Measurements from ENCODE around the gene CDH13. TPM values are rescaled to one million over a fixed set of nuclear protein-coding genes. Genes with fewer than 3 reads are reported as not detected.

The CDH13 gene
- total RNA-seq, 2 experiments from 2014 or later = not detected

- no TSS peak for BruUV-seq (replicated peaks)
- DNase-seq (ENCODE audit: low spot score) = no peak
- Histone ChIP-seq H2AFZ (ENCODE audit: low read length) (no peak overlapping the region), H3K9me2 (ENCODE audit: insufficient read depth, low read length) (no peaks in the 10 kb centered on the region), H3K4me2 (ENCODE audit: low read length) (no peak overlapping the region), H3K4me1 (ENCODE audit: insufficient read depth, low read length, poor library complexity, severe bottlenecking) (no peaks in the 10 kb centered on the region), H3K4me3 (ENCODE audit: low read depth, low read length, poor library complexity, severe bottlenecking) (no peak overlapping the region), H3K79me2 (ENCODE audit: insufficient read depth, low read depth, low read length) (no peaks in the 10 kb centered on the region), H4K20me1 (ENCODE audit: insufficient read depth, low read length) (no peaks in the 10 kb centered on the region), H3K9me3 (ENCODE audit: low read length) (no peaks in the 10 kb centered on the region), H3K36me3 (ENCODE audit: insufficient read depth, low read length) (no peaks in the 10 kb centered on the region), H3K27ac (ENCODE audit: low read depth, low read length, poor library complexity, severe bottlenecking) (no peak overlapping the region)
- ChIA-PET POLR2A (no interaction called here), CTCF (ENCODE audit: unreplicated experiment) (no interaction called here)
- no peak for TF ChIP-seq EZH2phosphoT487 (IDR thresholded peaks at IDR 0.05; ENCODE audit: borderline replicate concordance, low read depth, low read length)
- no peak for TF ChIP-seq CTCF (conservative IDR thresholded peaks at IDR 0.05; ENCODE audit: low read length)
- intact Hi-C loops (cut with micrococcal nuclease; ENCODE audit: unreplicated experiment) = no loop called here
Measured at GRCh38 chr16:82586130-82586529, 40.6 kb upstream of the CDH13 start.

GRCh38 chr16:82587289-82587688 is 39.5 kb upstream of the CDH13 start:
- no TSS peak for BruUV-seq (replicated peaks)
- DNase-seq (ENCODE audit: low spot score) = no peak
- H3K27ac ChIP-seq (ENCODE audit: low read depth, low read length, poor library complexity, severe bottlenecking) = no peak overlapping the region
- H3K9me3 ChIP-seq (ENCODE audit: low read length) = no peaks in the 10 kb centered on the region
- no peaks in the 10 kb centered on the region for H3K9me2 ChIP-seq (ENCODE audit: insufficient read depth, low read length)
- no peaks in the 10 kb centered on the region for H3K36me3 ChIP-seq (ENCODE audit: insufficient read depth, low read length)
- no peak overlapping the region for H2AFZ ChIP-seq (ENCODE audit: low read length)
- no peaks in the 10 kb centered on the region for H4K20me1 ChIP-seq (ENCODE audit: insufficient read depth, low read length)
- ChIA-PET POLR2A (no interaction called here), CTCF (ENCODE audit: unreplicated experiment) (no interaction called here)
- H3K79me2 ChIP-seq (ENCODE audit: insufficient read depth, low read depth, low read length) = no peaks in the 10 kb centered on the region
- intact Hi-C loops (cut with micrococcal nuclease; ENCODE audit: unreplicated experiment) = no loop called here
- no peak overlapping the region for H3K4me3 ChIP-seq (ENCODE audit: low read depth, low read length, poor library complexity, severe bottlenecking)
- no peaks in the 10 kb centered on the region for H3K4me1 ChIP-seq (ENCODE audit: insufficient read depth, low read length, poor library complexity, severe bottlenecking)
- no peak overlapping the region for H3K4me2 ChIP-seq (ENCODE audit: low read length)
- TF ChIP-seq CTCF (conservative IDR thresholded peaks at IDR 0.05; ENCODE audit: low read length) = no peak
- TF ChIP-seq EZH2phosphoT487 (IDR thresholded peaks at IDR 0.05; ENCODE audit: borderline replicate concordance, low read depth, low read length) = no peak

- ChIA-PET CTCF (ENCODE audit: unreplicated experiment) (no interaction called here), POLR2A (no interaction called here)
- no peak for DNase-seq (ENCODE audit: low spot score)
- H3K4me1 ChIP-seq (ENCODE audit: insufficient read depth, low read length, poor library complexity, severe bottlenecking) = no peaks in the 10 kb centered on the region
- BruUV-seq (replicated peaks) = no TSS peak
- H2AFZ ChIP-seq (ENCODE audit: low read length) = no peak overlapping the region
- no peak overlapping the region for H3K4me3 ChIP-seq (ENCODE audit: low read depth, low read length, poor library complexity, severe bottlenecking)
- no peak overlapping the region for H3K4me2 ChIP-seq (ENCODE audit: low read length)
- H3K36me3 ChIP-seq (ENCODE audit: insufficient read depth, low read length) = no peaks in the 10 kb centered on the region
- H3K9me2 ChIP-seq (ENCODE audit: insufficient read depth, low read length) = no peaks in the 10 kb centered on the region
- no peaks in the 10 kb centered on the region for H3K9me3 ChIP-seq (ENCODE audit: low read length)
- H3K79me2 ChIP-seq (ENCODE audit: insufficient read depth, low read depth, low read length) = no peaks in the 10 kb centered on the region
- H3K27ac ChIP-seq (ENCODE audit: low read depth, low read length, poor library complexity, severe bottlenecking) = no peak overlapping the region
- intact Hi-C loops (cut with micrococcal nuclease; ENCODE audit: unreplicated experiment) = no loop called here
- no peak for TF ChIP-seq CTCF (conservative IDR thresholded peaks at IDR 0.05; ENCODE audit: low read length)
- TF ChIP-seq EZH2phosphoT487 (IDR thresholded peaks at IDR 0.05; ENCODE audit: borderline replicate concordance, low read depth, low read length) = no peak
- H4K20me1 ChIP-seq (ENCODE audit: insufficient read depth, low read length) = no peaks in the 10 kb centered on the region
Measured at GRCh38 chr16:82589407-82589806, 37.4 kb upstream of the CDH13 start.

Measured in OCI-LY7 (cell line).